Kidney (tissue), 14 donors: ENCODE results near the gene MRPS7. TPM values are rescaled to one million over a fixed set of nuclear protein-coding genes. Genes with fewer than 3 reads are reported as not detected.
A peak's percentile ranks its signal among the peaks of the same experiment; 100 is the strongest.

ENCODE experiments used
- DNase-seq, 5 donors: peaks; one replicate each; pipeline ENCODE4 v3.0.0-alpha.2; 2013 to 2020
- FAIRE-seq: peaks from 2 replicates; lab custom pipeline; 2012; peaks lifted over from hg19 to GRCh38; lab: Jason Lieb, UNC
- H3K27ac ChIP-seq, 2 donors: one replicate each; pipeline ENCODE4 v1.7.0; 2013; ENCODE audit warnings: low read depth in 2 of 2, low read length in 2 of 2, inconsistent platforms in 1 of 2
- H3K27me3 ChIP-seq: one replicate; pipeline ENCODE4 v1.7.1; 2013; ENCODE audit warnings: low read length, inconsistent platforms; ENCODE audit not compliant: control insufficient read depth, insufficient read depth
- H3K36me3 ChIP-seq, 3 donors: one replicate each; pipeline versions ENCODE4 v1.7.0 to v1.7.1; 2013; ENCODE audit warnings: low read length in 3 of 3, control low read depth in 1 of 3, inconsistent platforms in 1 of 3; ENCODE audit not compliant: insufficient read depth in 3 of 3, control insufficient read depth in 2 of 3
- H3K4me1 ChIP-seq, 3 donors: one replicate each; pipeline versions ENCODE4 v1.7.0 to v1.7.1; 2013; ENCODE audit warnings: low read length in 3 of 3, inconsistent platforms in 1 of 3, low read depth in 1 of 3; ENCODE audit not compliant: control insufficient read depth in 2 of 3, insufficient read depth in 2 of 3
- H3K4me3 ChIP-seq, 3 donors: one replicate each; pipeline versions ENCODE4 v1.7.0 to v1.8.1; 2013; ENCODE audit warnings: low read length in 3 of 3, control low read depth in 1 of 3, inconsistent platforms in 1 of 3
- H3K9ac ChIP-seq, 3 donors: one replicate each; pipeline versions ENCODE4 v1.7.0 to v1.7.1; 2013; ENCODE audit warnings: low read length in 3 of 3, control low read depth in 1 of 3, inconsistent platforms in 1 of 3
- H3K9me3 ChIP-seq, 3 donors: one replicate each; pipeline versions ENCODE4 v1.7.0 to v1.7.1; 2013; ENCODE audit warnings: low read length in 3 of 3, control low read depth in 1 of 3, inconsistent platforms in 1 of 3; ENCODE audit not compliant: control insufficient read depth in 2 of 3, insufficient read depth in 1 of 3
- CTCF ChIP-seq: IDR thresholded peaks from 3 replicates; pipeline ENCODE4 v1.5.1; 2012; ENCODE audit warnings: mild to moderate bottlenecking, moderate library complexity, borderline replicate concordance; ENCODE audit not compliant: insufficient read depth; ENCODE audit errors: extremely low read depth
- intact Hi-C: fragments of 100-400 bp; cut with DNase I; formaldehyde crosslinking; loops from one replicate; pipeline ENCODE4 v1.11.1; 2022
- polyA plus RNA-seq: library from polyadenylated mRNA; stranded (reverse); fragments of 350-450 nt; fragmentation: Illumina TruSeq; extraction: RNeasy Lipid Tissue Mini Kit (QIAGEN cat#74804); gene quantifications from one replicate; pipeline ENCODE4 v1.2.3, GENCODE V29; 2014; ENCODE audit warnings: low read depth, low replicate concordance; ENCODE audit not compliant: insufficient read depth
- total RNA-seq: library from RNA; stranded (reverse); fragmentation: NEBNext Ultra II Directional; extraction: Animal tissue kit (Norgen Biotek cat#: 25700); gene quantifications from one replicate; pipeline ENCODE4 v1.2.1, GENCODE V29; 2021
- donor health status: control.
- donor health status: control.
- donor health status: control.
- donor health status: control.
- donor health status: control.
- donor health status: DM: yes; HTN: yes; CAD: no.
- donor health status: Normal renal cell carcinoma (clear cell type).

MRPS7 gene
- total and polyA plus RNA-seq, 2 donors from 2014 or later, result 46.4 to 134 TPM

- Histone ChIP-seq H3K9me3 (no peaks in the 10 kb centered on the region), H3K27me3 (no peaks in the 10 kb centered on the region), H3K27ac (no peak overlapping the region), H3K36me3 (peaks cover 7 to 50% (median 31%) of the 10 kb centered on the region in 3 donors), H3K4me3 (no peak overlapping the region), H3K9ac (no peak overlapping the region), H3K4me1 (peaks cover 0 to 4% (median 0%) of the 10 kb centered on the region in 3 donors)
- no peak for FAIRE-seq
- intact Hi-C loops, result no loop called here
- no peak for DNase-seq
- TF ChIP-seq CTCF, result no peak
Observed at GRCh38 chr17:75246404-75246803, 15.3 kb upstream of the MRPS7 start.

GRCh38 chr17:75249564-75249963 lies 12.1 kb upstream of the MRPS7 start:
- DNase-seq (no peak), FAIRE-seq (no peak)
- no peak for TF ChIP-seq CTCF
- intact Hi-C loops, result no loop called here
- Histone ChIP-seq H3K4me3 (no peak overlapping the region), H3K27me3 (no peaks in the 10 kb centered on the region), H3K9ac (peak overlapping the region in 1 of 3 donors; percentile 12), H3K4me1 (peaks cover 0 to 4% (median 0%) of the 10 kb centered on the region in 3 donors), H3K36me3 (peaks cover 0 to 19% (median 8%) of the 10 kb centered on the region in 3 donors), H3K27ac (no peak overlapping the region), H3K9me3 (no peaks in the 10 kb centered on the region)

- H3K4me3 ChIP-seq, result peak overlapping the region in 1 of 3 donors; percentile 3
- FAIRE-seq, result no peak
- no peak overlapping the region for H3K27ac ChIP-seq
Observed at GRCh38 chr17:75250009-75250471, 11.6 kb upstream of the MRPS7 start.

More at GRCh38 chr17:75250009-75250471, 11.6 kb upstream of the MRPS7 start:
- H3K27me3 ChIP-seq, result no peaks in the 10 kb centered on the region
- TF ChIP-seq CTCF, result no peak
- intact Hi-C loops, result no loop called here
- H3K9me3 ChIP-seq, result no peaks in the 10 kb centered on the region
- peaks cover 0 to 4% (median 0%) of the 10 kb centered on the region in 3 donors for H3K4me1 ChIP-seq
- H3K36me3 ChIP-seq, result peaks cover 0 to 14% (median 8%) of the 10 kb centered on the region in 3 donors
- DNase-seq, result no peak
- no peak overlapping the region for H3K9ac ChIP-seq
